Esophagus muscularis mucosa (tissue), 4 donors: ENCODE results near the gene GTF3C5.

ENCODE experiments used
- EP300 ChIP-seq: sonication (generic); formaldehyde crosslinking; IDR thresholded peaks from one replicate; pipeline ENCODE4 v1.6.1; 2017; ENCODE audit warnings: antibody characterized with exemption
- POLR2A ChIP-seq: fragments of 450-650 bp; IDR thresholded peaks from one replicate; pipeline ENCODE4 v1.6.1; 2017; ENCODE audit warnings: antibody characterized with exemption, moderate library complexity, mild to moderate bottlenecking, low read depth
- POLR2AphosphoS5 ChIP-seq, 2 donors: sonication (generic); formaldehyde crosslinking; IDR thresholded peaks; one replicate each; pipeline ENCODE4 v1.6.1; 2017; ENCODE audit warnings: antibody characterized with exemption in 2 of 2
- TF ChIP-seq, protein P1 (sequence below), 3 experiments: fragments of 200-600 bp in 2 of 3; fragments of 450-650 bp in 1 of 3; sonication (generic) in 2 of 3; IDR thresholded peaks; one replicate each; pipeline ENCODE4 v1.5.1; 2017 to 2019; ENCODE audit warnings: antibody characterized with exemption in 3 of 3, mild to moderate bottlenecking in 2 of 3, moderate library complexity in 1 of 3

GRCh38 chr9:133101356-133102189, 70.8 kb downstream of the GTF3C5 start:
- TF ChIP-seq POLR2AphosphoS5 (IDR thresholded peaks at IDR 0.05) = no peak
- TF ChIP-seq, protein P1, sequence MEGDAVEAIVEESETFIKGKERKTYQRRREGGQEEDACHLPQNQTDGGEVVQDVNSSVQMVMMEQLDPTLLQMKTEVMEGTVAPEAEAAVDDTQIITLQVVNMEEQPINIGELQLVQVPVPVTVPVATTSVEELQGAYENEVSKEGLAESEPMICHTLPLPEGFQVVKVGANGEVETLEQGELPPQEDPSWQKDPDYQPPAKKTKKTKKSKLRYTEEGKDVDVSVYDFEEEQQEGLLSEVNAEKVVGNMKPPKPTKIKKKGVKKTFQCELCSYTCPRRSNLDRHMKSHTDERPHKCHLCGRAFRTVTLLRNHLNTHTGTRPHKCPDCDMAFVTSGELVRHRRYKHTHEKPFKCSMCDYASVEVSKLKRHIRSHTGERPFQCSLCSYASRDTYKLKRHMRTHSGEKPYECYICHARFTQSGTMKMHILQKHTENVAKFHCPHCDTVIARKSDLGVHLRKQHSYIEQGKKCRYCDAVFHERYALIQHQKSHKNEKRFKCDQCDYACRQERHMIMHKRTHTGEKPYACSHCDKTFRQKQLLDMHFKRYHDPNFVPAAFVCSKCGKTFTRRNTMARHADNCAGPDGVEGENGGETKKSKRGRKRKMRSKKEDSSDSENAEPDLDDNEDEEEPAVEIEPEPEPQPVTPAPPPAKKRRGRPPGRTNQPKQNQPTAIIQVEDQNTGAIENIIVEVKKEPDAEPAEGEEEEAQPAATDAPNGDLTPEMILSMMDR (IDR thresholded peaks at IDR 0.05) = no peak
- no peak for TF ChIP-seq POLR2A
- TF ChIP-seq EP300 = no peak
